Colon (tissue), 2 donors: ENCODE data around the gene CADPS.

Source experiments
- FAIRE-seq: peaks from 2 replicates; lab custom pipeline; 2012; peaks lifted over from hg19 to GRCh38; lab: Jason Lieb, UNC
- donor health status: control.
- donor health status: control.

Gene CADPS

GRCh38 chr3:62811119-62811518 lies 64.1 kb downstream of the CADPS start:
- FAIRE-seq = no peak

DNA sequence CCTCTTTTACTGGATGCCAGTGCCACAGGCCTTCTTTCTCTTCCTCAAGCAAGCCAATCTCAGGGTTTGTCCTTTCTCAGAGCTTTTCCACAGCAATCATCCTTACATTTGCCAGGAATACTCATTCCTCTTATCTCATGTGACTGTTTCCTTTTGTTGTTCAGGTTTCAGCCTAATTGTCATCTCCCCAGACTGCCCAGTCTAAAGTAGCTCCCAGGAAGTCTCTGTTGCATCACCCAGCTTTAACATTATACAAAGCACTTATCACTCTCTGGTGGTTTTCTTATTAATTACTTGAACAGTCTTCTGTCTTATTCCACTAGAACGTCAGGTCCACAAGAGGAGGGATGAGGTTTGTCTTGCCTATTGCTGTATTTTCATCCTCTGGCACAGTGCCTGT lies 65.8 kb downstream of the CADPS start:
- no peak for FAIRE-seq

DNA sequence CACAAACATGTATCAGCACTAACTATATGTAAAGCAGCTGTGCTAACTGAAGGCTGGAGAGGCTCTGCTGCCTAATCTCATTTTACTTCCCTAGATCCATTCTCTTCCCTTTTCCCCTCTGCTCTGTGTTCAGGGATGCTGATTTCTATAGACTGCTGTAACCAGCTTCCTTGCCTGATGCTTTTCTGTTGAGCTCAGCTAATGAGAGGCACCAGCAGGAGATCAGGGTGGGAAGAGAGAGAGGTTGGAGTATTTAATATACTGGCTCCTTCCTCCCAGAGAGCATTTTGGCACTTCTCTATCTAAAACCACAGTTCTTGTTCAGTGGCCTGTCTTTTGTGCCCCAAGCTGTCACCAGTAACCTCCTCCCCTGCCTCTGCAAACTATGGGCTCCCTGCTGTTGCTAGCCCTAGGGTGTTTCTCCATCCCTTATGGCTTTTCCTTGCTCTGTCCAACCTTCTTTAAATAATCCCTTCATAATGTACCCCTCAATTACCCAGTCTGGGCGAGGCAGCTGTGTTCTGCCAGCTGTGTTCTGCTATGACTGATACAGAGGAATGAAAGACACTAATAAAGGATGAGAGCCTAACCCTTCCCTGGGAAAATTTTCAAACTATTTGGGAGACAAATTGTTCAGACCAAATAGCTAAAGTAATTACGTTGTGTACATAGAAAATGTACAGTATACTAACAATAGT lies 69.5 kb downstream of the CADPS start:
- FAIRE-seq = no peak

- FAIRE-seq = no peak
Observed at GRCh38 chr3:62805106-62805505, 70.1 kb downstream of the CADPS start.

- no peak for FAIRE-seq
Observed at GRCh38 chr3:62803276-62803675, 71.9 kb downstream of the CADPS start.

- no peak for FAIRE-seq
Observed at GRCh38 chr3:62798000-62798399, 77.2 kb downstream of the CADPS start.

GRCh38 chr3:62797132-62797531 lies 78.1 kb downstream of the CADPS start:
- FAIRE-seq = no peak

DNA sequence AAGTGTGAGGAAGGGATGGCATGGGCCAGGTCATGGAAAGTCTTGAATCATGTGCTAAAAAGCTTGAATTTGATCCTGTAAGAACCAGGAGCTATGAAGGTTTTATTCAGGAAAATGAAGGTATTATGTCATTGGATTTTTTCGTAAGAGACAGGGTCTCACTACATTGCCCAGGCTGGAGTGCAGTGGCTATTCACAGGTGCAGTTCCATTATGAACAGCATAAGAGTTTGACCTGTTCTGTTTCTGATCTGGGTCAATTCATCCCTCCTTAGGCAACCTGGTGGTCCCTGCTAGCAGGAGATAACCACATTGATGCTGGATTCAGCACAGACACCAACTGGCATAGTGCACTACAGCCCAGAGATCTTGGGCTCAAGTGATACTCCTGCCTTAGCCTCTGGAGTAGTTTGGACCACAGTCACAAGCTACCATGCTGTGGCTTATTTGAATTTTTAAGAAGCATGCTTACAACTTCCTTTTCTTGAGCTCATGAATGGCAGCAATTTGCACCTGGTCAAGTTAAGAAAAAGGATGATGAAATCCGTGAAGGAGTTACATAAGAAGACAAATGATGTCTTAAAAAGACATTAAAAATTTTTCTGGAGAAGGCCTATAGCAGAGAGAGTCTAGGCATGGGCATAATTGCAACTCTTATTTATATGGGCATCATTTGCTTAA lies 79.1 kb downstream of the CADPS start:
- FAIRE-seq = no peak

DNA sequence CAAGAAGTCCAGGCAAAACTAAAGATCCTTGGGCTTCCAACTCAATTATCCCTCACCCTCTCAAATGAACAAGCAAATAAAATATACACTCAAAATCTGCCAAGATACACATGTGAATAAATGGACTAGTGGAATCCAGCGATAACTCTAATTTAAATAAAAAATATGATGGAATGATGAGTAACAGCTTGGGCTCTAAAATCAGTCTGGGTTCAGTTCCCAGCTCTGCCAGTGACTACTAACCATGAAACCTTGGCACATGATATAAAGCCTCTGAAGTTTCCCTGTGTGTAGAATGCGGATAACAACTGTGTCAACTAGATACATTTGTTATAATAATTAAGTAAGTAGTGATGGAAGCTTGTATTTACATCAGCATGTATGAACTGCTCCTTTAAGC lies 81.3 kb downstream of the CADPS start:
- no peak for FAIRE-seq

DNA sequence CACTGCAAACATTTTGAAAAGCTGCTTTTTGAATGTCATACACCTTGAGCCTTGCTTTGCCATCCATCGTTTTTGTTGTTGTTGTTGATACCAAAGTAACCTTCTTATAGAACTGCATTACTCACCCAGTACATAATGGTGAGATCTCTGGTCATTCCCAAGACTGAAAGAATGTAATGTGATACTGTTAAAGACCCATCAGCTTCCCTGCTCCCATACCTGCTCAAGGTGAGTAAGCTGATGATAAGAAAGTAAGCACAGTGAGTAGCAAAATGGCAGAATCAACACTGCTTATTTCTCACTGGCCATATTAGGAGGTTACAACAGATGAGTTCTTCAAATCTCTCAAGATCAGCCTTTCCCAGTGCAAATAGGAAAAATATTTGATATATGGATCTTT lies 89.8 kb downstream of the CADPS start:
- no peak for FAIRE-seq

GRCh38 chr3:62781121-62781520 lies 94.1 kb downstream of the CADPS start:
- no peak for FAIRE-seq

DNA sequence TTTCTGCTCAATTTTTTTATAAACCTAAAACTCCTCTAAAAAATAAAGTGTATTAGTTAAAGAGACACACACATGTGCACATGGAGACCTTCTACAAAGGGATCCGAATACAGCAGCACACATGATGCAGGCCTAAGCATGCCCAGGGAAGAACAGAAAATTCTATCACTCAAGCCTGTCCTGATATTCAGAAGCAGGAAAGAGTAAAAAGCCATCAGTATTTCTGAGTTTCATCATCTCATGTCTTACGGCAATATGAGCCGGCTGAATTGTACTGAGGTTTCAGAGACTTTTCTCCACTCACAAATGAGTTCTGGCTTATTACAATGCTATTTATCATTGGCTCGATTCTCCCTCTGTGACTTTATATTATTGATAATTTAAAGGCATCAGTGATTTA lies 97.5 kb downstream of the CADPS start:
- FAIRE-seq = no peak

- FAIRE-seq = no peak
Observed at GRCh38 chr3:62777130-62777529, 98.1 kb downstream of the CADPS start.

GRCh38 chr3:62774221-62774620 lies 101.0 kb downstream of the CADPS start:
- FAIRE-seq = no peak

DNA sequence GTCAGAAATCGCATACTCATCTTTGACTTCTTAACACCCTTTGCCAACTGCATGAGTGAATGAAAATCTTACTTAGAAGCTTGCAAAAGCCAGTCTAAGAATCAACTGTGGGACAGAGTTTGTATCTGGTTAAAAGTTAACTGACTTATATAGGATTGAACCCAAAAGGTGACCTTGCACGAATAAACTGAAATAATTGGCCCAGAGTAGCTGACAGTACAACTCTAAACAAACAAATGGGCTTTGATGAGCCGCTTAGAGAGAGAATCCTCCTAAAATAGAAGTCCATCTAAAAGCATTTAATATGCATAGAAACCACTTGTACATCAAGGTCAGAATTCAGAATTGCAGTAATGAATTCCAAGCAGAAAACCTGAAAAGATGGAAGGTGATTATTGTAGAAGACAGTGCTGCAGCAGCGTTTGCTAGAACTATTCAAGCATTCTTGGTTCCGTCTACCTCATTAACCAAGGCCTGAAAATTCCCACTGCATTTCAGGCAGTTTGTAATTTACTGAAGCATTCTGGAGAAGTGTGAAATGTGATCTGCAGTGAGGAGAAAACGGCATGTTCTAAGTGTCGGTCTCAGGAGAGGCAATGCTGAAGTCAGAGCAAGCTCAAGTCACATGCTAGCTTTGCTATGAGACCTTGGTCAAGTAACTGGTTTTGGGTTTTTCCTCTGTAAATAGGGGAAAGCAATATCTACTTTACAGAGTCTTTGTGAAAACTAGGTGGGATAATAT lies 103.7 kb downstream of the CADPS start:
- no peak for FAIRE-seq

GRCh38 chr3:62768896-62769295 lies 106.3 kb downstream of the CADPS start:
- no peak for FAIRE-seq

GRCh38 chr3:62761711-62762110 lies 113.5 kb downstream of the CADPS start:
- no peak for FAIRE-seq

GRCh38 chr3:62761311-62761710 lies 113.9 kb downstream of the CADPS start:
- FAIRE-seq = no peak

DNA sequence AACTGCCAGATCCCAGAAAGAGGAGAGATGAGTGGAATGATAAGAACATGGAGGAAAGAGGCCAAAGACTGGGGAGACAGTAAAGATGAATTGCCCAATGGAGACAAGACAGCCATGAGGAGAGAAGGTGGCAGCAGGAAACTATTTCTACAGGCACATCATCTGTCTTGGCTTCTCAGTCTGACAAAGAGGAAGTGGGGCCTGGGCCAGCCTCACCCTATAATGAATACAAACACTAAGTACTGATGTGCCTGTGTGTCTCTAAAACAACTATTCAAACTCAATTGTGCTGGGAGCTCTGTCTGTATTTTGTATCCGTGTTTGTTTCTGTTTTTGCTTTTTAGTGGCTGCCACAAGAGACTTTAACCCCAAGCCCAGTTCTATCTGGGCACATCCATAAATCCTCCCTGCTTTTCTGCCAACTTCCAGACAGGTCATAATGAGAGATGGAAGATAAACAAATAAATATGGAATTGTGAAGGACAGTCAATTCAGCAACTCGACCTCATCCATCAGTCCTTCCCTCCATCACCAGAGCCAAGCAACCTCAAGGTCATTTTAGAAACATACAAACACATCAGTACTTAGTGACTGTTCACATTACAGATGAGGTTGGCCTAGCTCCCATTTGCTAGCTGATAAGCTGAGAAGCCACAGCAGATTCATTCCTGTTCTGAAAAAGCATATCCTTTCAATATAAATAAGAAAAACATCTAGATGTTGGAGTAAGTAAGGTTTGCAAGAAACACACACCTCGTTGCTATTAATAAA lies 116.7 kb downstream of the CADPS start:
- FAIRE-seq = no peak

DNA sequence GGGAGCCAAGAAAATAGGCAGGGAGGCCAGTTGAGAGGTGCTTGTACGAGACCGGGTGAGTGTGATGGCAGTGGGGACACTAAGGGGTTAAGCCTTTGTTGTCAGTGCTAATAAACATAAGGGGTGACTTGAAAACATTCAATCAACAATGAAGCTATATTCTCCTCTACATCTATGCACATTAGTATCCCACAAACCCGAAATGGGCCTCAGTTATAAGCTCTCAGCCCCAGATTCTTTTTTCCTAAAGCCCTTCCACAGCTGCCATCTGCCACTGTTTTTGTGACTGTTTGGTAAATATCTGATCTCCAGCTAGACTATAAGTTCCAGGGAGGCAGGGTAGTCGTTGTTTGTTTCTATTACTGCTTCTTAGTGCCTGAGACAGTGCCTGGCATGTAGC lies 118.2 kb downstream of the CADPS start:
- FAIRE-seq = no peak

DNA sequence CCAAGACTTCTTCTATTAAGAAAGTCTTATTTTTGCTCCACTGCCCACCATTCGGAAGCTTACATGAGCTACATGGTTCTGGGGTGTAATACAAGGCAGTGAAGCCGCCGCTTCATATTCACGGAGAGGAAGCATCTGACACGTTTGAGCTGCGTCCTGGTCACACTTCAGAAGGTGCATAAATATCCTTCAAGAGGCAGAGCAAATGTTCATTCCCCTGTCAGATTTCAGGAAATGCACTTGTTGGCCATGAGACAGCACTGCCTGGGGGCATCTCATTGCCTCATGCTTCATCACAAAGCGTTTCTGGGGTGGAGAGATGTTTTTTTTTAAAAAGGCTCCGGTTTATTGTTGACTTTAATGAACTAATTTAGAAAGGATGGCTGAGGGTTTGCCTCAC lies 119.9 kb downstream of the CADPS start:
- FAIRE-seq = no peak

GRCh38 chr3:62749657-62750056 lies 125.6 kb downstream of the CADPS start:
- FAIRE-seq = no peak

DNA sequence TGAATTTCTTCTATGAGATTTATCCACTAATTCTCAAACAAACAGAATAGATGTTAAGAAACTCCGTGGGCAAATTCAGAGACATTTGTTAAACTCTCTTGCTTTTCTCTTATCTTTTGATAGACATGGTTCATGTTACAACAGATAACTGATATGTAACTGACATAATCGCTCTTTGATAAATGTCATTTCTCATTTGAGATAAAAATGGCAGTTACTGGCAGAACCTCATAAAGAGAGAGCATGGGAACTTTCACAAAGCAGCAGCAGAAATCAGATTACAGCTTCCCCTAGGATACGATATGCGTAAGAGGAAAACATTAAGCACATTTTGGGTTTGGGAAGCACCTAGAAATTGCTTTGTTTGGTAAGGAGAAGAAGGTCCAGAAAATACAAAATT lies 126.1 kb downstream of the CADPS start:
- no peak for FAIRE-seq
